ENCODE measurements around the gene RALGAPA2.
"Not testable (repeated sequence)": the region's sequence is repeated elsewhere in the genome, so short reads cannot be mapped to it uniquely, and the experiment has no call there.

The RALGAPA2 gene

DNA sequence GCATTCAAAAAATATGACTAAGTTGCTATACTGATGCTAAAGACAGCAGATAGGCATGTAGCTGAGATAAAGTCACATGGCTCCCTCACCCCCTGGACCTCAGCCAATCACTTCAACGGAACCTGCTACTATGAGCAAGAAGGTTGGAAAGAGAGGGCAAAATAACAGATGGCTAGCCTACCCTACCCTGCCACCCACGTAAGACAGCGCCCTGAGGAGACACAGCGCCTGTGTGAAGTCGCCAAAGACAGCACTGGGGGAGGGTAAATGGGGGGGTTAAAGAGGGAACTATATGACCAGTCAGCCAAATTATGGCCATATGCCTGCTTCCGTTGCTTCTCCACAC lies 163.2 kb downstream of the RALGAPA2 start:
- TF ChIP-seq BHLHE40 (IDR thresholded peaks at IDR 0.05; ENCODE audit: borderline replicate concordance) (no peak), HDGF (IDR thresholded peaks at IDR 0.05; ENCODE audit: borderline replicate concordance) (no peak), ZNF384 (IDR thresholded peaks at IDR 0.05) (no peak), SP1 (IDR thresholded peaks at IDR 0.05) (no peak), CTBP1 (IDR thresholded peaks at IDR 0.05; ENCODE audit: borderline replicate concordance) (no peak), FOXK2 (IDR thresholded peaks at IDR 0.05) (no peak), SUZ12 (IDR thresholded peaks at IDR 0.05) (no peak), FOXM1 (IDR thresholded peaks at IDR 0.05; ENCODE audit: borderline replicate concordance) (no peak)
- TF ChIP-seq, protein P1, sequence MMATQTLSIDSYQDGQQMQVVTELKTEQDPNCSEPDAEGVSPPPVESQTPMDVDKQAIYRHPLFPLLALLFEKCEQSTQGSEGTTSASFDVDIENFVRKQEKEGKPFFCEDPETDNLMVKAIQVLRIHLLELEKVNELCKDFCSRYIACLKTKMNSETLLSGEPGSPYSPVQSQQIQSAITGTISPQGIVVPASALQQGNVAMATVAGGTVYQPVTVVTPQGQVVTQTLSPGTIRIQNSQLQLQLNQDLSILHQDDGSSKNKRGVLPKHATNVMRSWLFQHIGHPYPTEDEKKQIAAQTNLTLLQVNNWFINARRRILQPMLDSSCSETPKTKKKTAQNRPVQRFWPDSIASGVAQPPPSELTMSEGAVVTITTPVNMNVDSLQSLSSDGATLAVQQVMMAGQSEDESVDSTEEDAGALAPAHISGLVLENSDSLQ (IDR thresholded peaks at IDR 0.05), result no peak
- ChIA-PET CTCF (no interaction called here), POLR2A (no interaction called here)
- DNase-seq (ENCODE audit: extremely low spot score), result no peak

DNA sequence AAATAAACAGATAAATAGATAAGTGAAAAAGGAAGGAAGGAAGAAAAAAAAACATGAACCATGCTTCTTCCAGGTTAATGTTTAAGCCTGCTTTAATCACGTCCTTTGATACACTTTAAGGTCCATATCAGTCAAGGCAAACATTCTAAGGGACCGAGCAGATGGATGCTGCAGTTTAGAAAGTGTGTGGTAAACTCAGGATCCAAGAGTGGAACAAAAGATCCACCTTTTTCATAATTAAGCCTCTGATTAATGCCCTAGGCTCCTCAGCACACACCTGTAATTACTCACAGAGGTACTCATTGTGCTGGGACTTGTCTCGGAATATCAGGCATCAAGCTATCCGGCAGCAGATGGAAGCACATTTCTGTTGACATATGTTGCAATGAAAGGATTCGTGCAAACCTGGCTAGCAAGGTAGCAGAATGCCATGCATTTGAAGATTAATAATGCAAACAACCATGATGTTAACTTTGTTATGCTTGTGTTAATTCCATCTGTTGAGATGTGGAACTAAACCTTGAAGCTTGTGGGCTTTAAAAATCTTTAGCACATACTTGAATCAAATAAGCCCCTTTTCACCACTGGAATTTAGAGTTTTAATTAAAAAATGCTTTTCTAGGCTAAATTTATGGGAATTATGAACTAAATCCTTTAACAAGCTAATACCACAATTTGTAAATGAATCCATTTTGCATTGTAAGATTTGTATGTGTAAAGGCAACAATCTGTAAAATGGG lies 163.7 kb downstream of the RALGAPA2 start:
- DNase-seq (ENCODE audit: extremely low spot score), result no peak
- no peak for TF ChIP-seq NFRKB (IDR thresholded peaks at IDR 0.05)
- no peak for TF ChIP-seq HDGF (IDR thresholded peaks at IDR 0.05; ENCODE audit: borderline replicate concordance)
- no peak for TF ChIP-seq L3MBTL2 (conservative IDR thresholded peaks at IDR 0.05)
- TF ChIP-seq SUZ12 (IDR thresholded peaks at IDR 0.05), result no peak
- no peak for TF ChIP-seq FOXM1 (IDR thresholded peaks at IDR 0.05; ENCODE audit: borderline replicate concordance)
- no peak for TF ChIP-seq BHLHE40 (IDR thresholded peaks at IDR 0.05; ENCODE audit: borderline replicate concordance)
- no peak for TF ChIP-seq FOXA1 (IDR thresholded peaks at IDR 0.05)
- TF ChIP-seq CTBP1 (IDR thresholded peaks at IDR 0.05; ENCODE audit: borderline replicate concordance), result no peak
- no peak for TF ChIP-seq FOXK2 (IDR thresholded peaks at IDR 0.05)
- TF ChIP-seq ARNT (IDR thresholded peaks at IDR 0.05), result no peak
- TF ChIP-seq SP1 (IDR thresholded peaks at IDR 0.05), result no peak
- no peak for TF ChIP-seq ZNF384 (IDR thresholded peaks at IDR 0.05)
- TF ChIP-seq TARDBP (IDR thresholded peaks at IDR 0.05), result no peak
- TF ChIP-seq ELF4 (IDR thresholded peaks at IDR 0.05), result no peak
- TF ChIP-seq, protein P1 (IDR thresholded peaks at IDR 0.05), result no peak
- TF ChIP-seq LEF1 (IDR thresholded peaks at IDR 0.05; ENCODE audit: borderline replicate concordance), result no peak
- ChIA-PET CTCF (no interaction called here), POLR2A (no interaction called here)

DNA sequence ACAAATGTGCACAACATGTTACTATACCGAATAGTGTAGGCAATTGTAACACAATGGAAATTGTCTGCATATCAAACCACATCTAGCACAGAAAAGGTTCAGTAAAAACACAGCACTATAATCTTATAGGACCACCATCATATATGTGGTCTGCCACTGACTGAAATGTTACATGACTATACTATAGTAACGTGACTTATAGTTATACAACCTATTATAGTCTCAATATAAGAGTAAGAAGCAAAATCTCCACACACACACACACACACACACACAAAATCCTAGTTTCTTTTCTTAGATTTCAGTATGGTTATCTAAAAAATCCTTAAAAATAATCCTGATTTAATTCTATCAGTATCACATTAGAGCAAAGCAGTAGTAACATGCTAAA lies 164.6 kb downstream of the RALGAPA2 start:
- POLR2A ChIA-PET, result no interaction called here
- TF ChIP-seq FOXK2 (IDR thresholded peaks at IDR 0.05) (no peak), L3MBTL2 (conservative IDR thresholded peaks at IDR 0.05) (no peak), SUZ12 (IDR thresholded peaks at IDR 0.05) (no peak), SP1 (IDR thresholded peaks at IDR 0.05) (no peak), LEF1 (IDR thresholded peaks at IDR 0.05; ENCODE audit: borderline replicate concordance) (no peak), NFRKB (IDR thresholded peaks at IDR 0.05) (no peak), FOXM1 (IDR thresholded peaks at IDR 0.05; ENCODE audit: borderline replicate concordance) (no peak), ZNF384 (IDR thresholded peaks at IDR 0.05) (no peak), ELF4 (IDR thresholded peaks at IDR 0.05) (no peak), CTBP1 (IDR thresholded peaks at IDR 0.05; ENCODE audit: borderline replicate concordance) (no peak), BHLHE40 (IDR thresholded peaks at IDR 0.05; ENCODE audit: borderline replicate concordance) (no peak), FOXA1 (IDR thresholded peaks at IDR 0.05) (no peak), ARNT (IDR thresholded peaks at IDR 0.05) (no peak), TARDBP (IDR thresholded peaks at IDR 0.05) (no peak), HDGF (IDR thresholded peaks at IDR 0.05; ENCODE audit: borderline replicate concordance) (no peak)
- TF ChIP-seq, protein P1 (IDR thresholded peaks at IDR 0.05), result no peak
- CTCF ChIA-PET, result no interaction called here
- DNase-seq (ENCODE audit: extremely low spot score), result no peak

DNA sequence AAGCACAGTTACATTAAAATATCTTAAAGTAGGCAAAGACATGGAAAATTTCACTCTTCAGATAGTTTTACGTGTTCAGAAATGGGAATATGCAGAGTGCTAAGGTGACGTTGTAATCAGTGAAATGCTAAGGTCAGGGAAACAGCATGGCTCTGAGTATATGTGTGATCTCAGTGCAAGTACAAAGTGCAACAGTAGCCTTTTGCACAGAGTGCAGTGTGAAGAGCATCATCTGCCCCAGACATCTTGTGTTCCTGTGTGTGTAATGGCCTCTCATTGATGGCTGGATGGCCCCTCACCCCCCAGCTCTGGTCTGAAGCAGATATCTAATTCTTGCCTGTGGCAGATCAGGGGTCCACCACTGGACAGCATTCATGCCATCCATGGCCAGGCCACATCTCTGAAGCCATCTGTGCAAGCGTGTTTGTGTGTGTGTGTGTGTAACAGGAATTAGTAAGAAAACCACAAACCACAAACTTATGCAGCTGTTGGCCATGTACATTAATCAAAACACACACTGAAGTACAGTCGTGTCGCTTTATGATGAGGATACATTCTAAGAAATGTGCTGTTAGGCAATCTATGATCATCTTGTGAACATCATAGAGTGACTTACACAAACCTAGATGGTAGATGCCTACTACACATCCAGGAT lies 165.1 kb downstream of the RALGAPA2 start:
- no peak for TF ChIP-seq SUZ12 (IDR thresholded peaks at IDR 0.05)
- TF ChIP-seq TARDBP (IDR thresholded peaks at IDR 0.05), result no peak
- TF ChIP-seq LEF1 (IDR thresholded peaks at IDR 0.05; ENCODE audit: borderline replicate concordance), result no peak
- POLR2A ChIA-PET, result no interaction called here
- DNase-seq (ENCODE audit: extremely low spot score), result no peak
- CTCF ChIA-PET, result no interaction called here

DNA sequence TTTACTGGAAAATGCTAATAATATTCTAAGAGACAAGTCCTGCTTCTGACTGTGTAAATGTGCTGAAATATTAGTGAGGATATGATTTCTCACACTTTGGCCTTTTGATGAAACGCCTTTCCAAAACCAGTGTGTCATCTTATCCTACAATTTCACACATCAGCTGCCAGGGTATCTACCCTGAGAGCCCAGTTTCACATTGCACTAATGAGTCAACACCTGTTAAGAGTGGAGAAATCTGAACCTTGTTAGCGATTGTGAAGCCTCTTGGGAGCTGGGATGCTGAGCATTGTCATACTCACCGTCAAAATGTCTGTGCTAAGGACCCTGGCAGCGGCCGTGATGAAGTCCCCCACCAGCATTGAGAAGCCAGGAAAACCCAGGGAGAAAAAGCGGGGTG lies 166.0 kb downstream of the RALGAPA2 start:
- no peak for DNase-seq (ENCODE audit: extremely low spot score)
- POLR2A ChIA-PET, result no interaction called here
- CTCF ChIA-PET, result no interaction called here

DNA sequence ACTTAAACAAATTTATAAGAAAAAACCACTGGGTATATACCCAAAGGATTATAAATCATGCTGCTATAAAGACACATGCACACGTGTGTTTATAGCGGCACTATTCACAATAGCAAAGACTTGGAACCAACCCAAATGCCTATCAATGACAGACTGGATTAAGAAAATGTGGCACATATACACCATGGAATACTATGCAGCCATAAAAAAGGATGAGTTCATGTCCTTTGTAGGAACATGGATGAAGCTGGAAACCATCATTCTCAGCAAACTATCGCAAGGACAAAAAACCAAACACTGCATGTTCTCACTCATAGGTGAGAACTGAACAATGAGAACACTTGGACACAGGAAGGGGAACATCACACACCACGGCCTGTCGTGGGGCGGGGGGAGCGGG lies 169.1 kb downstream of the RALGAPA2 start:
- DNase-seq (ENCODE audit: extremely low spot score); CTCF ChIA-PET; POLR2A ChIA-PET: not testable (repeated sequence)

More for the DNA sequence above, 166.0 kb downstream of the RALGAPA2 start:
- TF ChIP-seq FOXK2 (IDR thresholded peaks at IDR 0.05) (no peak), FOXA1 (IDR thresholded peaks at IDR 0.05) (no peak), HDGF (IDR thresholded peaks at IDR 0.05; ENCODE audit: borderline replicate concordance) (no peak), SP1 (IDR thresholded peaks at IDR 0.05) (no peak), LEF1 (IDR thresholded peaks at IDR 0.05; ENCODE audit: borderline replicate concordance) (no peak), SUZ12 (IDR thresholded peaks at IDR 0.05) (no peak), TARDBP (IDR thresholded peaks at IDR 0.05) (no peak), BHLHE40 (IDR thresholded peaks at IDR 0.05; ENCODE audit: borderline replicate concordance) (no peak), FOXM1 (IDR thresholded peaks at IDR 0.05; ENCODE audit: borderline replicate concordance) (no peak), NFRKB (IDR thresholded peaks at IDR 0.05) (no peak), ZNF384 (IDR thresholded peaks at IDR 0.05) (no peak), L3MBTL2 (conservative IDR thresholded peaks at IDR 0.05) (no peak), CTBP1 (IDR thresholded peaks at IDR 0.05; ENCODE audit: borderline replicate concordance) (no peak), ARNT (IDR thresholded peaks at IDR 0.05) (no peak)
